ENCODE results near the gene PIK3CD. TPM values are rescaled to one million over a fixed set of nuclear protein-coding genes. Genes with fewer than 3 reads are reported as not detected.

Gene PIK3CD
- total and polyA plus RNA-seq, 2 of the 8 experiments (the other 6 are each of a cell fraction or from before 2014, with no cell fraction given) = 20.6 to 24.1 TPM

GRCh38 chr1:9651565-9652378 lies at the start of gene PIK3CD (continued):
- TF ChIP-seq CTBP2 (IDR thresholded peaks at IDR 0.05; ENCODE audit: borderline replicate concordance, insufficient read depth, insufficient read length, low read length) (no peak), KDM5A (IDR thresholded peaks at IDR 0.05; ENCODE audit: low read length) (no peak), ATF3 (IDR thresholded peaks at IDR 0.05; ENCODE audit: insufficient read depth, low read depth, low read length) (no peak), PHF8 (conservative IDR thresholded peaks at IDR 0.05; ENCODE audit: low read depth, low read length) (peak; percentile 35; the same call in 1 of the 2 replicates), ATF2 (IDR thresholded peaks at IDR 0.05; ENCODE audit: low read length) (no peak)

Measured in H1 (cell line).